A549 treated with GW870086 at 1 μM for 4 hours (cell line): Measurements from ENCODE around the gene CCL20. TPM values are rescaled to one million over a fixed set of nuclear protein-coding genes. Genes with fewer than 3 reads are reported as not detected.

Experiments used
- total RNA-seq: library from RNA; stranded (reverse); fragments of 200-300 nt; extraction: Qiagen RNA extraction; gene quantifications from 5 replicates; pipeline ENCODE4 v1.2.3, GENCODE V29; 2022; ENCODE audit warnings: low read depth

Gene CCL20, protein sequence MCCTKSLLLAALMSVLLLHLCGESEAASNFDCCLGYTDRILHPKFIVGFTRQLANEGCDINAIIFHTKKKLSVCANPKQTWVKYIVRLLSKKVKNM
- total RNA-seq, result 2.4 to 7.5 TPM (median 5.4 TPM) in 5 replicates

DNA sequence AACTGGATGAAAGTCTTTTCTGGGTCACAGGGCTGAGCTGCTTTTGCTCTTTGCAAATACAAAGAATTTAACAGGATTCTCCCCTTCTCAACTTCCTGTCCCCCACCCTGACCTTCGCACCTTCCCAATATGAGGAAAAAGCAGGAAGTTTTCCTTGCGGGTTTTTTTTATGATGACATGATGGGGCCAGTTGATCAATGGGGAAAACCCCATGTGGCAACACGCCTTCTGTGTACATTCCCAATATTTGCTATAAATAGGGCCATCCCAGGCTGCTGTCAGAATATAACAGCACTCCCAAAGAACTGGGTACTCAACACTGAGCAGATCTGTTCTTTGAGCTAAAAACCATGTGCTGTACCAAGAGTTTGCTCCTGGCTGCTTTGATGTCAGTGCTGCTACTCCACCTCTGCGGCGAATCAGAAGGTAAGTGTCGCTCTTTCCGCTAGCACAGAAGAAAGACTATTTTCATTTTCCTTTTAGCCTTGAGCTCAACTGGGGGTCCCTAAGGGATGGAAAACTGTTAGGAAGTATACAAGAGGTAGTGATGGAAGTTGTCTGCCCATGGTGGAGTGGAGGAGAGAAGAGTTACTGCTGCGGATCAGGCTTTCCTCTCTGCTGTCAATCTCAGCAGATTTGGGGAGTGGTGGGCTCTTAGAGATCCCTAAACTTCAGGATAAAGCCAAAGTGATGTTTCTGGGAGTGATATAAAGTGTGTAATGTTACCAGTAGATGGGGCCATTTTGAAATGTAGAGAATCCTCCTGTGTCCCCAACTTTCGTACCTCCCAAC is at the start of gene CCL20:
Gene CCL20 (plus strand): TSS at position 281 of the 792 bp plus-strand sequence. CDS start 70 bp downstream, at position 351.

Other genes with a start within 250 kb of the CCL20 start
- gene SCYGR2, start 214.9 kb upstream of the CCL20 start, total RNA-seq, result not detected in 5 replicates
- gene SCYGR3, start 199.0 kb upstream of the CCL20 start, total RNA-seq, result not detected in 5 replicates
- not detected in 5 replicates for gene SCYGR4, start 196.3 kb upstream of the CCL20 start, total RNA-seq
- not detected in 5 replicates for gene SCYGR5, start 147.0 kb upstream of the CCL20 start, total RNA-seq
- gene SLC19A3, start 95.8 kb upstream of the CCL20 start, total RNA-seq, result 1.6 to 2.6 TPM (median 2.3 TPM) in 5 replicates
- gene SCYGR6, start 89.1 kb upstream of the CCL20 start, total RNA-seq, result not detected in 5 replicates
- not detected in 5 replicates for gene SCYGR7, start 85.5 kb upstream of the CCL20 start, total RNA-seq
- not detected in 5 replicates for gene SCYGR8, start 67.9 kb upstream of the CCL20 start, total RNA-seq
- 1.8 to 2.8 TPM (median 2.4 TPM) in 5 replicates for gene DAW1, start 57.8 kb downstream of the CCL20 start, total RNA-seq